Lung (tissue), 12 donors: Measurements from ENCODE around the gene ANKRD6. TPM values are rescaled to one million over a fixed set of nuclear protein-coding genes. Genes with fewer than 3 reads are reported as not detected.

Experiments used
- ATAC-seq: fragments of 200-7000 bp; cut with Tn5 transposase; one replicate; pipeline ENCODE4 v1.9.1; 2020; ENCODE audit warnings: moderate number of reproducible peaks; ENCODE audit not compliant: insufficient read depth, low FRiP score
- DNase-seq, 3 donors: peaks; one replicate each; pipeline ENCODE4 v3.0.0-alpha.2; 2013 to 2017
- H3K27ac ChIP-seq, 2 donors: one replicate each; pipeline ENCODE4 v1.5.1; 2013; ENCODE audit warnings: mild to moderate bottlenecking in 2 of 2, moderate library complexity in 2 of 2, control low read depth in 1 of 2, inconsistent platforms in 1 of 2, low read depth in 1 of 2, low read length in 1 of 2
- H3K27me3 ChIP-seq, 3 donors: one replicate each; pipeline ENCODE4 v1.5.1; 2013; ENCODE audit warnings: low read length in 2 of 3; ENCODE audit not compliant: control insufficient read depth in 3 of 3, insufficient read depth in 3 of 3
- H3K36me3 ChIP-seq, 4 donors: one replicate each; pipeline ENCODE4 v1.5.1; 2013; ENCODE audit warnings: low read length in 4 of 4, mild to moderate bottlenecking in 1 of 4, moderate library complexity in 1 of 4; ENCODE audit not compliant: control insufficient read depth in 4 of 4, insufficient read depth in 4 of 4
- H3K4me1 ChIP-seq, 5 donors: one replicate each; pipeline ENCODE4 v1.5.1; 2013; ENCODE audit warnings: low read length in 5 of 5, mild to moderate bottlenecking in 2 of 5, moderate library complexity in 1 of 5; ENCODE audit not compliant: control insufficient read depth in 5 of 5, insufficient read depth in 5 of 5
- H3K4me3 ChIP-seq: one replicate; pipeline ENCODE4 v1.5.1; 2013; ENCODE audit warnings: mild to moderate bottlenecking, control low read depth, moderate library complexity
- H3K9ac ChIP-seq, 2 donors: one replicate each; pipeline ENCODE4 v1.5.1; 2013; ENCODE audit warnings: low read length in 2 of 2, control low read depth in 1 of 2; ENCODE audit not compliant: insufficient read depth in 1 of 2
- H3K9me3 ChIP-seq, 4 donors: one replicate each; pipeline ENCODE4 v1.5.1; 2013; ENCODE audit warnings: low read length in 3 of 4, mild to moderate bottlenecking in 1 of 4, moderate library complexity in 1 of 4; ENCODE audit not compliant: control insufficient read depth in 4 of 4, insufficient read depth in 3 of 4
- whole genome bisulfite sequencing, 2 donors: extraction: QIAGEN DNeasy Blood & Tissue Kit; methylation state at CpG; one replicate each; pipeline ENCODE4 v1.1.7; 2013; 5-methylcytosine and 5-hydroxymethylcytosine counted together
- polyA plus RNA-seq, 2 donors: library from polyadenylated mRNA; stranded (reverse); fragments of 200-250 nt; gene quantifications; one replicate each; pipeline ENCODE4 v1.2.1, GENCODE V29; 2013
- total RNA-seq, 2 donors: library from RNA; depleted of rRNA in 1 of 2; stranded (reverse); fragments of >200 nt in 1 of 2; gene quantifications; one replicate each; pipeline ENCODE4 v1.2.1, GENCODE V29; 2014 to 2021
- TF ChIP-seq, protein P1 (sequence below): IDR thresholded peaks from 2 replicates; pipeline ENCODE4 v1.5.1; 2012; ENCODE audit warnings: mild to moderate bottlenecking; ENCODE audit errors: control extremely low read depth, extremely low read depth
- donor health status: control.
- donor health status: control.
- donor health status: Bipolar disorder and iron deficiency.
- donor health status: healthy.
- donor health status: DM: yes; HTN: yes; CAD: no.

ANKRD6 gene
- total and polyA plus RNA-seq, 4 donors = 4.4 to 29.4 (median 16.0) TPM

DNA sequence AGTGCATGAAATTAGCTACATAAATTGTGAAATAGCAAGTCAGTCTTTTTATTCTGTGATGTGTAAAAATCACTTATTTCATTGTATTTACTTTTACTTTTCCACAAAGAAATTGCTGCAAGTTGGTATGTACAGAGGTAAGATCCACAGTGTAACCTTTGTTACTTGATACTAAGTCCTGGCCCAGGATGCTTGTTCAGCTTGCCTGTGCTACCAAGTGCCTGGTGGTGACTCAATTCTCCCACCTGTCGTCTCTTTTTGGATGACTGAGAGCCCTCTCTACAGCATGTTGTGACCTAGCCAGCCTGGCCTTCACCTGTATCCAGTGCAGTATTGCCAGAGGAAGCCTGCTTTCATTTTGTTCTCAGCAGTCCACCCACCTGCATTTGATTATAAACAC lies 54.9 kb downstream of the ANKRD6 start:
- WGBS, 2 donors = 74 to 87% methylated on average over 1 of the region's 1 CpG
- Histone ChIP-seq H3K27ac (no peak overlapping the region), H3K36me3 (no peaks in the 10 kb centered on the region), H3K9me3 (no peaks in the 10 kb centered on the region), H3K9ac (no peak overlapping the region), H3K4me3 (no peak overlapping the region), H3K4me1 (peaks cover 0 to 20% (median 6%) of the 10 kb centered on the region in 5 donors), H3K27me3 (no peaks in the 10 kb centered on the region)
- no peak for DNase-seq
- TF ChIP-seq, protein P1, sequence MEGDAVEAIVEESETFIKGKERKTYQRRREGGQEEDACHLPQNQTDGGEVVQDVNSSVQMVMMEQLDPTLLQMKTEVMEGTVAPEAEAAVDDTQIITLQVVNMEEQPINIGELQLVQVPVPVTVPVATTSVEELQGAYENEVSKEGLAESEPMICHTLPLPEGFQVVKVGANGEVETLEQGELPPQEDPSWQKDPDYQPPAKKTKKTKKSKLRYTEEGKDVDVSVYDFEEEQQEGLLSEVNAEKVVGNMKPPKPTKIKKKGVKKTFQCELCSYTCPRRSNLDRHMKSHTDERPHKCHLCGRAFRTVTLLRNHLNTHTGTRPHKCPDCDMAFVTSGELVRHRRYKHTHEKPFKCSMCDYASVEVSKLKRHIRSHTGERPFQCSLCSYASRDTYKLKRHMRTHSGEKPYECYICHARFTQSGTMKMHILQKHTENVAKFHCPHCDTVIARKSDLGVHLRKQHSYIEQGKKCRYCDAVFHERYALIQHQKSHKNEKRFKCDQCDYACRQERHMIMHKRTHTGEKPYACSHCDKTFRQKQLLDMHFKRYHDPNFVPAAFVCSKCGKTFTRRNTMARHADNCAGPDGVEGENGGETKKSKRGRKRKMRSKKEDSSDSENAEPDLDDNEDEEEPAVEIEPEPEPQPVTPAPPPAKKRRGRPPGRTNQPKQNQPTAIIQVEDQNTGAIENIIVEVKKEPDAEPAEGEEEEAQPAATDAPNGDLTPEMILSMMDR = no peak
- no peak for ATAC-seq

DNA sequence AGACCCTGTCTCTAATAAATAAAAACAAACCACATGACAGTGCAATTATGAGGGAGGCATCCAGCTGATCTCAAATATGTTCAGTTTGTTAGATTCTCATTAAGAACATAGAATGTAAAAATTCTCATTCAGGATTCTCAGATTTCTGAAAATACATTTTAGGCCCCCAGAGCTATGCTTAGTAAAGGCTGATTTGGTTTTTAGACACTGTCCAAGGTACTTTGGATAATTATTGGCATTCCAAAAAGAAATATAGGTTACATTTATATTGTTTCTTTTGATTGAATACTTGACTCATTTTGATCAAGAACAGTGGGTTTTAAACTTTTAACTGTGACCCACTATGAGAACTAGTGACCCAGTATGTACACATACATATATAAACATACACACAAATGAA lies 55.5 kb downstream of the ANKRD6 start:
- no peaks in the 10 kb centered on the region for H3K36me3 ChIP-seq
- peaks cover 0 to 14% (median 3%) of the 10 kb centered on the region in 5 donors for H3K4me1 ChIP-seq
- DNase-seq (no peak), ATAC-seq (no peak)
- TF ChIP-seq, protein P1 = no peak
- H3K9ac ChIP-seq = no peak overlapping the region
- H3K9me3 ChIP-seq = no peaks in the 10 kb centered on the region
- H3K27ac ChIP-seq = no peak overlapping the region
- H3K4me3 ChIP-seq = no peak overlapping the region
- H3K27me3 ChIP-seq = no peaks in the 10 kb centered on the region

DNA sequence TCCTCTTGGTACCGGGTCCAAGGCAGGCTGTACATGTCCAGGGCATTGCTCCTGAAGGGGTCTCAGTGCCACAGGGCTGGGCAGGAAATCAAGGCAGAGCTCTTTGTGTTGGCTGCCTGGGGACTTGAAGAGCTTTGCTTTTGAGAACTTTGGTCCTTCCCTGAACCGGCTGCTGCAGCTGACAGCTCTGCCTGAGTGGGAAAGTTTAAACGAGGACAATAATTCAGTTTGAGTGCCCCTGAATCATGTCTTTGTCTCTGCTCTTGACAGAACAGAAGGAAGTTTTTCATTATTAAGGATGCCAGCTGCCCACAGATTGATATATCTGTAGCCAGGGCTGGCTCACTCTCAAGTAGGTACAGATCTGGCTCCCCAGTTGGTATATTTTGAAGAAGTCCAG lies 56.1 kb downstream of the ANKRD6 start:
- TF ChIP-seq, protein P1 = no peak
- Histone ChIP-seq H3K27ac (no peak overlapping the region), H3K9ac (no peak overlapping the region), H3K4me1 (peaks cover 0 to 11% (median 0%) of the 10 kb centered on the region in 5 donors), H3K4me3 (no peak overlapping the region), H3K9me3 (no peaks in the 10 kb centered on the region), H3K36me3 (no peaks in the 10 kb centered on the region), H3K27me3 (no peaks in the 10 kb centered on the region)
- DNase-seq (no peak), ATAC-seq (no peak)
- 38 to 49% methylated on average over 3 of the region's 3 CpGs for WGBS, 2 donors

DNA sequence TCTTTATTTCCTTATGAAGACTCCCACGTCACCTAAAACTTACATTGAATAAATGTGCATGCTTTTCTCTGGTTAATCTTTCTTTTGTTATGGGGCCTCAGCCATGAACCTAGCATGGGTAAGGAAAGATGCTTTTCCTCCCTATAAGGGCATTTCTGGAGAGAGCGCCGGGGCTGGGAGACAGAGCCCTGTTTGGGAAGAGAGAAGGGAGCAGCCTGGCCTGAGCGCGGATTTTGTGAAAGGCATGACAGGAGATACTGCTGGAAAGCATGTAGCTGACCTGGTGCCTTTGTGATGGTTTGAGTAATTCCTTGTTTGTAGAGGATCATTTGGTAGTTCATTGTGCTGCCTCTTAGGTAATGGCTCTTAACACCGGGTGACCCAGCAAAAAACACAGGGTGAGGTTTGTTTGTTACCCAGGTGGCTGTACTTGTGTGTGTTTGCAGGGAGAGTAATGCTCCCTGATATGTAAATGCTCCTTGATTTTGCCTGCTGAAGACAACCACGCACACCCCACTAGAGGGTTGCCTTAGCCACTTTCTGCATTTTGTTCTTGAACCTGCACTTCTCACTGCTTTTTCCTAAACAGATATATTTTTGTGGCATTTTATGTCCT lies 59.2 kb downstream of the ANKRD6 start:
- ATAC-seq = no peak
- WGBS, 2 donors = 87 to 92% methylated on average over 7 of the region's 7 CpGs

More for the DNA sequence above, 59.2 kb downstream of the ANKRD6 start:
- Histone ChIP-seq H3K9ac (no peak overlapping the region), H3K36me3 (no peaks in the 10 kb centered on the region), H3K9me3 (no peaks in the 10 kb centered on the region), H3K4me1 (peaks cover 0 to 7% (median 0%) of the 10 kb centered on the region in 5 donors), H3K4me3 (no peak overlapping the region), H3K27me3 (no peaks in the 10 kb centered on the region), H3K27ac (no peak overlapping the region)
- TF ChIP-seq, protein P1 = no peak
- no peak for DNase-seq
